CD4-positive, CD25-positive, alpha-beta regulatory T cell (primary cell): Measurements from ENCODE around the gene ZBED1. TPM values are rescaled to one million over a fixed set of nuclear protein-coding genes. Genes with fewer than 3 reads are reported as not detected.
"Not testable (repeated sequence)": the region's sequence is repeated elsewhere in the genome, so short reads cannot be mapped to it uniquely, and the experiment has no call there.

Experiments used
- ATAC-seq, 2 donors: fragments of 150-1000 bp; cut with Tn5 transposase; one replicate each; pipeline ENCODE4 v1.10.0; 2021; ENCODE audit warnings: low read depth in 2 of 2, moderate number of reproducible peaks in 2 of 2, moderate library complexity in 1 of 2
- DNase-seq, 3 donors: peaks; one replicate each; pipeline versions ENCODE4 v3.0.0 to v3.0.0-alpha.2; 2012 to 2022; ENCODE audit warnings: mixed read lengths in 1 of 3
- H3K27ac ChIP-seq: one replicate; pipeline ENCODE4 v1.7.0; 2013; ENCODE audit warnings: mild to moderate bottlenecking, low read length; ENCODE audit not compliant: insufficient read depth, poor library complexity, severe bottlenecking
- H3K27me3 ChIP-seq: one replicate; pipeline ENCODE4 v1.7.0; 2013; ENCODE audit warnings: low read length; ENCODE audit not compliant: control insufficient read depth, insufficient read depth
- H3K36me3 ChIP-seq: one replicate; pipeline ENCODE4 v1.7.0; 2013; ENCODE audit warnings: mild to moderate bottlenecking, low read length, moderate library complexity; ENCODE audit not compliant: control insufficient read depth, insufficient read depth
- H3K4me1 ChIP-seq: 2 replicates; pipeline ENCODE4 v1.7.0; 2013; ENCODE audit warnings: mild to moderate bottlenecking, low read length; ENCODE audit not compliant: insufficient read depth, control insufficient read depth, poor library complexity, severe bottlenecking
- H3K4me3 ChIP-seq: one replicate; pipeline ENCODE4 v1.7.0; 2013; ENCODE audit warnings: low read depth, mild to moderate bottlenecking, low read length, moderate library complexity
- H3K9me3 ChIP-seq, 2 experiments: 1 replicate in 1 of 2; 2 replicates in 1 of 2; pipeline ENCODE4 v1.7.0; 2013; ENCODE audit warnings: low read length in 2 of 2, mild to moderate bottlenecking in 1 of 2, moderate library complexity in 1 of 2; ENCODE audit not compliant: control insufficient read depth in 2 of 2
- H3K27ac Mint-ChIP-seq, 3 donors: one replicate each; pipeline ENCODE4 v1.8.0; 2020 to 2022; ENCODE audit warnings: mild to moderate bottlenecking in 3 of 3, mixed read lengths in 3 of 3, moderate library complexity in 2 of 3
- H3K27me3 Mint-ChIP-seq: one replicate; pipeline ENCODE4 v1.8.0; 2022; ENCODE audit warnings: mild to moderate bottlenecking, mixed read lengths
- H3K36me3 Mint-ChIP-seq: one replicate; pipeline ENCODE4 v1.8.0; 2020; ENCODE audit warnings: mixed read lengths
- H3K4me1 Mint-ChIP-seq, 4 donors: one replicate each; pipeline ENCODE4 v1.8.0; 2020 to 2022; ENCODE audit warnings: mixed read lengths in 4 of 4, mild to moderate bottlenecking in 1 of 4
- H3K4me3 Mint-ChIP-seq, 4 donors: one replicate each; pipeline ENCODE4 v1.8.0; 2020 to 2022; ENCODE audit warnings: mild to moderate bottlenecking in 4 of 4, mixed read lengths in 4 of 4, moderate library complexity in 3 of 4
- H3K9me3 Mint-ChIP-seq, 7 donors: one replicate each; pipeline ENCODE4 v1.8.0; 2020 to 2022; ENCODE audit warnings: mixed read lengths in 7 of 7, mild to moderate bottlenecking in 3 of 7, moderate library complexity in 2 of 7
- polyA plus RNA-seq, 4 donors: library from polyadenylated mRNA; unstranded; fragments of 300-500 nt; fragmentation: Illumina TruSeq; gene quantifications; one replicate each; pipeline ENCODE4 v1.2.3, GENCODE V29; 2021
- total RNA-seq: library from RNA; stranded (reverse); gene quantifications from one replicate; pipeline ENCODE4 v1.2.3, GENCODE V29; 2022

The ZBED1 gene
- total and polyA plus RNA-seq, 5 donors from 2014 or later: 19.5 to 39.2 (median 32.5) TPM

DNA sequence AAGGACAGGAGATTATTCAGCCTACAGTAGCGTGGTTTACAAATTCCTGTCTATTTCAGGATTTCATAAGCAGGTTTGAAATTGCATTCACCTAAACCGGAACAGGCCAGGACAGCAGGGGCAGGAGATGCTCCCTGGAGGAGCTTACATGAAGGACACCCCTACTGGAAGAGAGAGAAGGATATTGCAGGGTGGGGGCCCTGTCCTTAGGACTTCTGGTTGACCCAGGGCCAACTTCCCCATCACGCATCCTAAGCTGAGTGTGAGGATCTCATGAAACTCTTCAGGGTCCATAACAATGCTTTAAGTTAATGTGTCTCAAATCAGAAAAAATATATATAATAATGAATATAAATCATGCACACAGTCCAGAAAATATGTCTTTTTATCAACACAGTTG, 6.4 kb upstream of the ZBED1 start:
- H3K36me3 ChIP-seq: no peaks in the 10 kb centered on the region
- DNase-seq (no peak), ATAC-seq (no peak)
- H3K9me3 Mint-ChIP-seq: no peaks in the 10 kb centered on the region
- peaks cover 7% of the 10 kb centered on the region for H3K27me3 Mint-ChIP-seq
- no peak overlapping the region for H3K4me3 Mint-ChIP-seq
- H3K9me3 ChIP-seq: no peaks in the 10 kb centered on the region
- H3K4me3 ChIP-seq: no peak overlapping the region
- H3K4me1 ChIP-seq: no peaks in the 10 kb centered on the region
- H3K27ac ChIP-seq: no peak overlapping the region
- no peaks in the 10 kb centered on the region for H3K36me3 Mint-ChIP-seq
- H3K27me3 ChIP-seq: no peaks in the 10 kb centered on the region
- no peak overlapping the region for H3K27ac Mint-ChIP-seq
- H3K4me1 Mint-ChIP-seq: peaks cover 0 to 8% (median 1%) of the 10 kb centered on the region in 4 donors

DNA sequence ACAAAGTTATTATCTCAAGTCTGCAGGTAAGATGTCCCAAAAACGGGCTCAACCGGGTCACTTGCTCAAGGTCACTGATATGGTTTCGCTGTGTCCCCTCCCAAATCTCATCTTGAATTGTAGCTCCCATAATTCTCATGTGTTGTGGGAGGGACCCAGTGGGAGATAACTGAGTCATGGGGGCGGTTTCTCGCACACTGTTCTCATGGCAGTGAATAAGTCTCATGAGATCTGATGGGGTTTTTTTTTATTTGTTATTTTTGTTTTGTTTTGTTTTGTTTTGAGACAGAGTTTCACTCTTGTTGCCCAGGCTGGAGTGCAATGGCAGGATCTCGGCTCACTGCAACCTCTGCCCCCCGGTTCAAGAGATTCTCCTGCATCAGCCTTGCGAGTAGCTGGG, 4.6 kb upstream of the ZBED1 start:
- not testable (repeated sequence) for H3K9me3 ChIP-seq, H3K4me1 Mint-ChIP-seq, DNase-seq, H3K36me3 ChIP-seq, H3K9me3 Mint-ChIP-seq, H3K4me1 ChIP-seq, H3K27me3 Mint-ChIP-seq, ATAC-seq, H3K27ac Mint-ChIP-seq, H3K36me3 Mint-ChIP-seq, H3K27me3 ChIP-seq, H3K27ac ChIP-seq, H3K4me3 Mint-ChIP-seq, H3K4me3 ChIP-seq

DNA sequence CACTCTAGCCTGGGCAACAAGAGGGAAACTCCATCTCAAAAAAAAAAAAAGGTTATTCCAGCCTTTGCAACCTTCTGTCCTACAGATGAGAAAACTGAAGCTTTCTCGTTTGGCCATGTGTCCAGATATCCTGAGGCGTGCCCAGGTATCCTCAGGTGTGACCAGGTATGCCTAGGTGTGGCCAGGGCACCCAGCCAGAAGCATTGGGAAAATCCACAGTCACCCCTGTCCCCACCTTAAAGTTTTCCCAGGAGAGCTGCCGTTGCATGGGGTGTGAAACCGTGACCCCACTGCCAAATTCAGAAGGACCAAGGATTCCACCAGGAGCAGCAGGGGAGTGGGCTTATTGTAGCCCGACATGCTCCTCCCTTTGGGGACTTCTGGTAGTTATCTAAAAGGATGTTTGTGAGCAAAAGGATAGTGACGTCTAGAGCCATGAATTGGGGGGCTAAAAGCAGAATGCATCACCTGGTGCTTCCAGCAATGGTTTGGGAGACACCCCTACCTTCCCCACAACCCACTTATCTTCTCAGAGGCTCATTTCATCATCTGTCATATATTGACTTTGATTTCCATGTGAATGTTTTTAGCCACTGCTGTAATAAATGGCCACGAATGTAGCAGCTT, 4.0 kb upstream of the ZBED1 start:
- H3K4me3 Mint-ChIP-seq: peak overlapping the region in 1 of 4 donors; percentile 64
- H3K4me1 Mint-ChIP-seq: peaks cover 0 to 10% (median 4%) of the 10 kb centered on the region in 4 donors
- peaks cover 7% of the 10 kb centered on the region for H3K27me3 Mint-ChIP-seq
- ATAC-seq (no peak), DNase-seq (no peak)
- H3K27ac ChIP-seq: no peak overlapping the region
- H3K9me3 ChIP-seq: no peaks in the 10 kb centered on the region
- no peak overlapping the region for H3K4me3 ChIP-seq
- no peak overlapping the region for H3K27ac Mint-ChIP-seq
- no peaks in the 10 kb centered on the region for H3K9me3 Mint-ChIP-seq
- no peaks in the 10 kb centered on the region for H3K27me3 ChIP-seq
- no peaks in the 10 kb centered on the region for H3K36me3 Mint-ChIP-seq
- peaks cover under 1% of the 10 kb centered on the region for H3K4me1 ChIP-seq
- no peaks in the 10 kb centered on the region for H3K36me3 ChIP-seq

DNA sequence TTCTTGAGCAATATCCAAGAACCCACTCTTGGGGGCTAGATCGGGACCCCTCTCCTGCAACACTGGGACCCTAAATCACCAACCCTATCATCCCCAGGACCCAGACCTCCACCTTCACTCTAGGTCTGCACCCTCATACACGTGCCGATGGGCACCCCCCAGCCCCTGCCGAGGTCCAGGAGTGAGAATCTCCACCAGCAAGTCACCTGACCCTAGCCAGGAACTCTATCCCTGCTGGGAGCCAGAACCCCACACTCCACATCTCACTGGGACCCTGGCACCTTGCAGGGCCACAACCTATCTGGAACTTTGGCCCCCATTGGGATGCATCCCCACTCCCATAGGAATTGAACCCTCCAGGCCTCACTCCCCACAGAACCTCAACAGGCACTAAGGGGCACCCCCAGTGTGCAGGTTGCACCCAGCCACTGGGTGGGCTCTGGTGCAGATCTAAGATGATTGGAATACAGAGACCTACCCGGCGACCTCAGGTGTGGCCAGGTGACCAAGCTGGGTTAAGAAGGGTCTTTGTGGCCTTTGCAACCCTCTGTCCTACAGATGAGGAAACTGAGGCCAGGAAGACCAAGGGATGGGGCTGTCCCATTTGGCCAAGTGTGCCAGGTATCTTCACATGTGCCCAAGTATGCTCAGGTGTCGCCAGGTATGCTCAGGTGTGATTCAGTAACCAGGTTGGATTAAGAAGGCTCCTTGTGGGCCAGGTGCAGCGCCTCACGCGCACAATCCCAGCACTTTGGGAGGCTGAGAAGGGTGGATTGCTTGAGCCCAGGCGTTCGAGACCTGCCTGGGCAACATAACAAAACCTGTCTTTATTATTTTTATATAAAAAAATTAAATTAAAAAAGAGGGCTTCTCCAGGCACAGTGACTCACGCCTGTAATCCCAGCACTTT, 3.1 kb upstream of the ZBED1 start:
- Histone ChIP-seq H3K27ac (no peak overlapping the region), H3K27me3 (no peaks in the 10 kb centered on the region), H3K4me3 (no peak overlapping the region), H3K36me3 (no peaks in the 10 kb centered on the region), H3K4me1 (peaks cover 10% of the 10 kb centered on the region), H3K9me3 (no peaks in the 10 kb centered on the region)
- Mint-ChIP-seq H3K4me3 (peak overlapping the region; percentile 3 to 89 (median 78)), H3K4me1 (peaks cover 4 to 20% (median 11%) of the 10 kb centered on the region in 4 donors), H3K9me3 (no peaks in the 10 kb centered on the region), H3K27ac (peak overlapping the region in 1 of 3 donors; percentile 83), H3K36me3 (no peaks in the 10 kb centered on the region), H3K27me3 (peaks cover 5% of the 10 kb centered on the region)
- ATAC-seq: no peak
- DNase-seq: no peak

DNA sequence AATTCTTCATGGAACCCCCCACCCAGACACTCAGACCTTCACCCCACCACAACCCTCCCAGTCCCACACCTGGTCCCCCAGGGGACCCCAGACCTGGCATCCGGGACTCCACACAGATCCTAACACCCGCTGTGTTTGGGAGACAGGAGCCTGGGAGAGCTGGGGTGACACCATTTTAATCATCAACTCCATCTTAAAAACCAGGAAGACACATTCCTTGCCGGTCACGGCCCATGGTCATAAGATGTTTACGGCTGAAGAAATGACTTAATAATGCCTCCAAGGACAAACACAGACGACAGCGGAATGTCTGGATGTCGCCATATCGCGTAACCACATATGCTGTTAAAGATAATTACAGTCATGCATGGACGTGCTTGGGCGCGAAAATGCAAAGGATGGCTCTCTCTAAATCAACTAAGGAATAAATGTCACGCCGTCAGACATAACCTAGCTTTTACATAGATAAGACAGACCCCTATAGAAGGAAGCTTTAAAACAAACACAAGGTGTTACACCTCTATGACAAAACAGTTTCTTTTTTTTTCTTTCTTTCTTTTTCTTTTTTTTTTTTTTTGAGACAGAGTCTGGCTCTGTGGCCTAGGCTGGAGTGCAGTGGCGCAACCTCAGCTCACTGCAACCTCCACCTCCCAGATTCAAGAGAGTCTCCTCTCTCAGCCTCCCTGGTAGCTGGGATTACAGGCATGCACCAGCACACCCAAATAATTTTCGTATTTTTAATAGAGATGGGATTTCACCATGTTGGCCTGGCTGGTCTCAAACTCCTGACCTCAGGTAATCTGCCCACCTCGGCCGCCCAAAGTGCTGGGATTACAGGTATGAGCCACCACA, 2.1 kb upstream of the ZBED1 start:
- DNase-seq (no peak), ATAC-seq (no peak)
- H3K4me3 Mint-ChIP-seq: peak overlapping the region; percentile 55 to 89 (median 78)
- H3K9me3 ChIP-seq: no peaks in the 10 kb centered on the region
- H3K27ac Mint-ChIP-seq: peak overlapping the region in 2 of 3 donors; percentile 58 to 83
- H3K27me3 ChIP-seq: no peaks in the 10 kb centered on the region
- H3K4me1 Mint-ChIP-seq: peaks cover 12 to 29% (median 21%) of the 10 kb centered on the region in 4 donors
- no peaks in the 10 kb centered on the region for H3K9me3 Mint-ChIP-seq
- H3K27me3 Mint-ChIP-seq: no peaks in the 10 kb centered on the region
- peaks cover 20% of the 10 kb centered on the region for H3K4me1 ChIP-seq
- H3K36me3 Mint-ChIP-seq: no peaks in the 10 kb centered on the region
- no peak overlapping the region for H3K27ac ChIP-seq
- no peak overlapping the region for H3K4me3 ChIP-seq
- no peaks in the 10 kb centered on the region for H3K36me3 ChIP-seq

DNA sequence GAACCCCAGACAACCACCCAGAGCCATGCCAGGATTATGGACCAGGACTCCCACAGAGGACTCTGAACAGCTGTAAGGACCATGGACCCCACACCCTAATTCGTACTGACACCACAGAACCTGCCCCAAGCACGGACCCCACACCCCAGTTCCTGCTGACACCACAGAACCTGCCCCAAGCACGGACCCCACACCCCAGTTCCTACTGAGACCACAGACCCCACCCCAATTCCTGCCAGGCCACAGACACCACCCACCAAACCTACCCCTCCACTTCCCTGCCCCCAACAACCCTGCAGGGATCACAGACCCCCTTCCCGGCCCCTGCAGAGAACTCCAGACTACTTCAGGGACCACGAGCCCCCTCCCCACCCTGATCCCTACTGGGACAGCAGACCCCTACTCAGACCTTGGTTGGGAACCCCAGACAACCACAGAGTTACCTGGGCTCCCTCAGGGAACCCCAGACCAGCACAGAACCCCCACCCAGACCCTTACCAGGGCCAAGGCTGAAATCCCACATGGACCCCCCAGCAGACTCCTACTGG, 1.4 kb upstream of the ZBED1 start:
- no peak overlapping the region for H3K27ac ChIP-seq
- H3K36me3 Mint-ChIP-seq: no peaks in the 10 kb centered on the region
- H3K27me3 ChIP-seq: no peaks in the 10 kb centered on the region
- H3K4me1 ChIP-seq: peaks cover 22% of the 10 kb centered on the region
- H3K9me3 Mint-ChIP-seq: no peaks in the 10 kb centered on the region
- peak overlapping the region; percentile 78 to 87 (median 82) for H3K4me3 Mint-ChIP-seq
- H3K27ac Mint-ChIP-seq: peak overlapping the region in 2 of 3 donors; percentile 43 to 87
- no peaks in the 10 kb centered on the region for H3K27me3 Mint-ChIP-seq
- H3K4me3 ChIP-seq: no peak overlapping the region
- no peaks in the 10 kb centered on the region for H3K9me3 ChIP-seq
- no peak for ATAC-seq
- no peak for DNase-seq
- peaks cover 18 to 36% (median 23%) of the 10 kb centered on the region in 4 donors for H3K4me1 Mint-ChIP-seq
- no peaks in the 10 kb centered on the region for H3K36me3 ChIP-seq

DNA sequence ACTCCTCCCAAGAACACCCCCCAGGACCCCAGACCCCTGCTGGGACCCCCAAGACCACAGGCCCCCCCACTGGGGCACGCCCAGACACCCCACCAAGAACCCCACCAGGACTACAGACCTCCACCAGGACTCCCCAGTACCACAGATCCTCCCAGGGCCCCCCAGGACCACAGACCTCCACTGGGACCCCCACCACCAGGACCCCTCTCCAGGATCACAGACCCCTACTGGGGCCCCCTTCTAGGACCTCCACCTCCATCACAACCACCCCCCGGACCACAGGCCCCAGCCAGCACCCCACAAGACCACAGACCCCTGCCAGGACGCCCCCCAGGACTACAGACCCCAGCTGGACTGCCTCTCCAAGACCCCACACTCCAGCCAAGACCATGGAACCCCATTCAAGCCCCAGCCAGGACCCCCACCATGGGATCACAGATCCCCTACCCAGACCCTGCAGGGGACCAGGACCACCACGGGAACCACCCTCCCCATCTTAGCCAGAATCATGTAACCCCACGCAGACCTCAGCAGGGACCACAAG, 855 bp upstream of the ZBED1 start:
- Mint-ChIP-seq H3K9me3 (no peaks in the 10 kb centered on the region), H3K27ac (peak overlapping the region in 2 of 3 donors; percentile 74 to 87), H3K36me3 (no peaks in the 10 kb centered on the region), H3K4me3 (peak overlapping the region; percentile 78 to 87 (median 82)), H3K4me1 (peaks cover 18 to 39% (median 23%) of the 10 kb centered on the region in 4 donors), H3K27me3 (no peaks in the 10 kb centered on the region)
- Histone ChIP-seq H3K27ac (no peak overlapping the region), H3K9me3 (no peaks in the 10 kb centered on the region), H3K4me3 (no peak overlapping the region), H3K36me3 (no peaks in the 10 kb centered on the region), H3K4me1 (peaks cover 22% of the 10 kb centered on the region), H3K27me3 (no peaks in the 10 kb centered on the region)
- DNase-seq: no peak
- ATAC-seq: no peak
